HEK293 (cell line): ENCODE measurements around the gene TAS1R2.

ENCODE experiments used
- AEBP2 ChIP-seq: fragments of 450-650 bp; formaldehyde crosslinking; IDR thresholded peaks from 2 replicates; pipeline ENCODE4 v1.5.1; 2016; ENCODE audit warnings: missing biosample characterization, missing genetic modification characterization, borderline replicate concordance
- EGR2 ChIP-seq: fragments of 450-650 bp; formaldehyde crosslinking; IDR thresholded peaks from 2 replicates; pipeline ENCODE4 v1.5.1; 2016; ENCODE audit warnings: low read depth, missing biosample characterization, missing genetic modification characterization
- FEZF1 ChIP-seq: fragments of 450-650 bp; formaldehyde crosslinking; IDR thresholded peaks from 2 replicates; pipeline ENCODE4 v1.5.1; 2016; ENCODE audit warnings: missing biosample characterization, missing genetic modification characterization
- GFI1B ChIP-seq: fragments of 450-650 bp; formaldehyde crosslinking; IDR thresholded peaks from 2 replicates; pipeline ENCODE4 v1.5.1; 2016; ENCODE audit warnings: missing biosample characterization, missing genetic modification characterization
- GLI4 ChIP-seq: fragments of 450-650 bp; formaldehyde crosslinking; IDR thresholded peaks from 2 replicates; pipeline ENCODE4 v1.5.1; 2016; ENCODE audit warnings: missing biosample characterization, missing genetic modification characterization
- GLIS1 ChIP-seq: fragments of 450-650 bp; formaldehyde crosslinking; IDR thresholded peaks from 2 replicates; pipeline ENCODE4 v1.5.1; 2016; ENCODE audit warnings: missing biosample characterization, missing genetic modification characterization
- INSM2 ChIP-seq: fragments of 450-650 bp; formaldehyde crosslinking; IDR thresholded peaks from 2 replicates; pipeline ENCODE4 v1.5.1; 2016; ENCODE audit warnings: missing biosample characterization, missing genetic modification characterization
- REPIN1 ChIP-seq: fragments of 450-650 bp; formaldehyde crosslinking; IDR thresholded peaks from 2 replicates; pipeline ENCODE4 v1.5.1; 2017; ENCODE audit warnings: missing biosample characterization, missing genetic modification characterization, low read depth
- SCRT2 ChIP-seq: fragments of 450-650 bp; formaldehyde crosslinking; IDR thresholded peaks from 2 replicates; pipeline ENCODE4 v1.5.1; 2016; ENCODE audit warnings: missing biosample characterization, missing genetic modification characterization
- TRIM28 ChIP-seq: IDR thresholded peaks from 2 replicates; pipeline ENCODE4 v1.6.1; 2011; ENCODE audit warnings: low read length, control low read depth, borderline replicate concordance
- ZBTB48 ChIP-seq: fragments of 450-650 bp; formaldehyde crosslinking; IDR thresholded peaks from 2 replicates; pipeline ENCODE4 v1.5.1; 2016; ENCODE audit warnings: missing biosample characterization, missing genetic modification characterization
- ZEB2 ChIP-seq: fragments of 450-650 bp; formaldehyde crosslinking; IDR thresholded peaks from 2 replicates; pipeline ENCODE4 v1.5.1; 2016; ENCODE audit warnings: missing biosample characterization, missing genetic modification characterization
- ZFHX2 ChIP-seq: fragments of 450-650 bp; formaldehyde crosslinking; conservative IDR thresholded peaks from 2 replicates; pipeline ENCODE4 v1.5.1; 2016; ENCODE audit warnings: missing biosample characterization, missing genetic modification characterization
- ZIC2 ChIP-seq: fragments of 450-650 bp; formaldehyde crosslinking; IDR thresholded peaks from 2 replicates; pipeline ENCODE4 v1.5.1; 2016; ENCODE audit warnings: missing biosample characterization, missing genetic modification characterization
- ZNF114 ChIP-seq: fragments of 450-650 bp; formaldehyde crosslinking; IDR thresholded peaks from 2 replicates; pipeline ENCODE4 v1.5.0; 2017; ENCODE audit warnings: missing biosample characterization, missing genetic modification characterization
- ZNF211 ChIP-seq: fragments of 450-650 bp; formaldehyde crosslinking; IDR thresholded peaks from 2 replicates; pipeline ENCODE4 v1.5.1; 2016; ENCODE audit warnings: low read depth, missing biosample characterization, missing genetic modification characterization
- ZNF239 ChIP-seq: fragments of 450-650 bp; formaldehyde crosslinking; IDR thresholded peaks from 2 replicates; pipeline ENCODE4 v1.5.1; 2016; ENCODE audit warnings: missing biosample characterization, missing genetic modification characterization
- ZNF24 ChIP-seq: fragments of 450-650 bp; formaldehyde crosslinking; IDR thresholded peaks from 2 replicates; pipeline ENCODE4 v1.5.1; 2016; ENCODE audit warnings: missing biosample characterization, missing genetic modification characterization
- ZNF391 ChIP-seq: fragments of 450-650 bp; formaldehyde crosslinking; IDR thresholded peaks from 2 replicates; pipeline ENCODE4 v1.5.1; 2016; ENCODE audit warnings: low read depth, missing biosample characterization, missing genetic modification characterization, borderline replicate concordance
- ZNF398 ChIP-seq: fragments of 450-650 bp; formaldehyde crosslinking; IDR thresholded peaks from 2 replicates; pipeline ENCODE4 v1.5.1; 2017; ENCODE audit warnings: missing biosample characterization, missing genetic modification characterization
- ZNF433 ChIP-seq: fragments of 450-650 bp; formaldehyde crosslinking; IDR thresholded peaks from 2 replicates; pipeline ENCODE4 v1.5.1; 2016; ENCODE audit warnings: missing biosample characterization, missing genetic modification characterization, low read depth
- ZNF514 ChIP-seq: fragments of 450-650 bp; formaldehyde crosslinking; IDR thresholded peaks from 2 replicates; pipeline ENCODE4 v1.5.1; 2016; ENCODE audit warnings: missing biosample characterization, missing genetic modification characterization
- ZNF548 ChIP-seq: fragments of 450-650 bp; formaldehyde crosslinking; IDR thresholded peaks from 2 replicates; pipeline ENCODE4 v1.5.1; 2016; ENCODE audit warnings: missing biosample characterization, missing genetic modification characterization
- ZNF571 ChIP-seq: fragments of 450-650 bp; formaldehyde crosslinking; IDR thresholded peaks from 2 replicates; pipeline ENCODE4 v1.5.0; 2017; ENCODE audit warnings: missing biosample characterization, missing genetic modification characterization
- ZNF623 ChIP-seq: fragments of 450-650 bp; formaldehyde crosslinking; IDR thresholded peaks from 2 replicates; pipeline ENCODE4 v1.5.1; 2016; ENCODE audit warnings: missing biosample characterization, missing genetic modification characterization
- ZNF692 ChIP-seq: fragments of 450-650 bp; formaldehyde crosslinking; IDR thresholded peaks from 2 replicates; pipeline ENCODE4 v1.5.1; 2016; ENCODE audit warnings: missing biosample characterization, missing genetic modification characterization
- ZNF76 ChIP-seq: fragments of 450-650 bp; formaldehyde crosslinking; IDR thresholded peaks from 2 replicates; pipeline ENCODE4; 2016; ENCODE audit warnings: low read depth, missing biosample characterization, missing genetic modification characterization, borderline replicate concordance
- ZNF837 ChIP-seq: fragments of 450-650 bp; formaldehyde crosslinking; IDR thresholded peaks from 2 replicates; pipeline ENCODE4 v1.5.1; 2016; ENCODE audit warnings: missing biosample characterization, missing genetic modification characterization
- ZNF843 ChIP-seq: fragments of 450-650 bp; formaldehyde crosslinking; IDR thresholded peaks from 2 replicates; pipeline ENCODE4 v1.5.1; 2016; ENCODE audit warnings: missing biosample characterization, missing genetic modification characterization
- ZSCAN23 ChIP-seq: fragments of 450-650 bp; formaldehyde crosslinking; IDR thresholded peaks from 2 replicates; pipeline ENCODE4 v1.5.1; 2016; ENCODE audit warnings: missing biosample characterization, missing genetic modification characterization
- TF ChIP-seq, protein P1 (sequence below): fragments of 450-650 bp; formaldehyde crosslinking; conservative IDR thresholded peaks from 2 replicates; pipeline ENCODE4 v1.5.1; 2016; ENCODE audit warnings: low read depth, missing biosample characterization, missing genetic modification characterization

Gene TAS1R2

GRCh38 chr1:18796950-18797349 lies 62.5 kb downstream of the TAS1R2 start (continued):
- TF ChIP-seq GLIS1 (tag by site-specific recombination) (peak; percentile 69), ZNF114 (tag by site-specific recombination) (no peak), ZFHX2 (peak; percentile 38), ZNF398 (tag by site-specific recombination) (peak; percentile 73), AEBP2 (tag by site-specific recombination) (no peak), ZNF76 (no peak), ZNF623 (tag by site-specific recombination) (no peak), EGR2 (tag by site-specific recombination) (no peak), REPIN1 (tag by site-specific recombination) (no peak), ZNF692 (tag by site-specific recombination) (peak; percentile 65), GFI1B (tag by site-specific recombination) (no peak), ZBTB48 (tag by site-specific recombination) (0 out of 2 replicates have a peak, but pooled peaks have one; percentile 21), ZNF571 (no peak), ZNF211 (tag by site-specific recombination) (no peak), ZNF837 (tag by site-specific recombination) (no peak), FEZF1 (tag by site-specific recombination) (no peak), GLI4 (tag by site-specific recombination) (no peak), ZNF843 (tag by site-specific recombination) (no peak), ZSCAN23 (no peak), ZNF239 (tag by site-specific recombination) (no peak), INSM2 (tag by site-specific recombination) (no peak), ZNF548 (tag by site-specific recombination) (no peak), ZNF514 (tag by site-specific recombination) (no peak), ZNF433 (tag by site-specific recombination) (no peak), TRIM28 (peak; percentile 26; the same call in 1 of the 2 replicates), ZNF24 (tag by site-specific recombination) (peak; percentile 63), ZEB2 (tag by site-specific recombination) (0 out of 2 replicates have a peak, but pooled peaks have one; percentile 52), ZNF391 (no peak), SCRT2 (tag by site-specific recombination) (peak; percentile 87), ZIC2 (peak; percentile 55)
- TF ChIP-seq, protein P1, sequence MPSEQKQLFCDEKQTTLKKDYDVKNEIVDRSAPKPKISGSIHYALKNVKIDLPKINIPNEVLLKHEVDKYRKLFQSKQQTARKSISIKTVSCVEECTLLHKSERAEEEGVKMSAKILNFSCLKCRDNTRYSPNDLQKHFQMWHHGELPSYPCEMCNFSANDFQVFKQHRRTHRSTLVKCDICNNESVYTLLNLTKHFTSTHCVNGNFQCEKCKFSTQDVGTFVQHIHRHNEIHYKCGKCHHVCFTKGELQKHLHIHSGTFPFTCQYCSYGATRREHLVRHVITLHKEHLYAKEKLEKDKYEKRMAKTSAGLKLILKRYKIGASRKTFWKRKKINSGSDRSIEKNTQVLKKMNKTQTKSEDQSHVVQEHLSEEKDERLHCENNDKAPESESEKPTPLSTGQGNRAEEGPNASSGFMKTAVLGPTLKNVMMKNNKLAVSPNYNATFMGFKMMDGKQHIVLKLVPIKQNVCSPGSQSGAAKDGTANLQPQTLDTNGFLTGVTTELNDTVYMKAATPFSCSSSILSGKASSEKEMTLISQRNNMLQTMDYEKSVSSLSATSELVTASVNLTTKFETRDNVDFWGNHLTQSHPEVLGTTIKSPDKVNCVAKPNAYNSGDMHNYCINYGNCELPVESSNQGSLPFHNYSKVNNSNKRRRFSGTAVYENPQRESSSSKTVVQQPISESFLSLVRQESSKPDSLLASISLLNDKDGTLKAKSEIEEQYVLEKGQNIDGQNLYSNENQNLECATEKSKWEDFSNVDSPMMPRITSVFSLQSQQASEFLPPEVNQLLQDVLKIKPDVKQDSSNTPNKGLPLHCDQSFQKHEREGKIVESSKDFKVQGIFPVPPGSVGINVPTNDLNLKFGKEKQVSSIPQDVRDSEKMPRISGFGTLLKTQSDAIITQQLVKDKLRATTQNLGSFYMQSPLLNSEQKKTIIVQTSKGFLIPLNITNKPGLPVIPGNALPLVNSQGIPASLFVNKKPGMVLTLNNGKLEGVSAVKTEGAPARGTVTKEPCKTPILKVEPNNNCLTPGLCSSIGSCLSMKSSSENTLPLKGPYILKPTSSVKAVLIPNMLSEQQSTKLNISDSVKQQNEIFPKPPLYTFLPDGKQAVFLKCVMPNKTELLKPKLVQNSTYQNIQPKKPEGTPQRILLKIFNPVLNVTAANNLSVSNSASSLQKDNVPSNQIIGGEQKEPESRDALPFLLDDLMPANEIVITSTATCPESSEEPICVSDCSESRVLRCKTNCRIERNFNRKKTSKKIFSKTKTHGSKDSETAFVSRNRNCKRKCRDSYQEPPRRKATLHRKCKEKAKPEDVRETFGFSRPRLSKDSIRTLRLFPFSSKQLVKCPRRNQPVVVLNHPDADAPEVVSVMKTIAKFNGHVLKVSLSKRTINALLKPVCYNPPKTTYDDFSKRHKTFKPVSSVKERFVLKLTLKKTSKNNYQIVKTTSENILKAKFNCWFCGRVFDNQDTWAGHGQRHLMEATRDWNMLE (tag by site-specific recombination) = peak; percentile 25; the same call in 1 of the 2 replicates
